Fibroblast of villous mesenchyme (primary cell): ENCODE data around the gene COL15A1. TPM values are rescaled to one million over a fixed set of nuclear protein-coding genes. Genes with fewer than 3 reads are reported as not detected.
A peak's percentile ranks its signal among the peaks of the same experiment; 100 is the strongest.

Experiments
- DNase-seq: peaks from one replicate; pipeline ENCODE4 v3.0.0-alpha.2; 2010; ENCODE audit warnings: low read depth
- H3K4me3 ChIP-seq: 2 replicates; pipeline ENCODE4 v1.5.1; 2011; ENCODE audit warnings: low read depth, mild to moderate bottlenecking, low read length
- total RNA-seq: library from RNA; depleted of rRNA; stranded (reverse); fragments of >200 nt; gene quantifications from 2 replicates; pipeline ENCODE4 v1.2.3, GENCODE V29; 2012
- TF ChIP-seq, protein P1 (sequence below): IDR thresholded peaks from 2 replicates; pipeline ENCODE4 v1.5.1; 2012; ENCODE audit warnings: low read depth, mild to moderate bottlenecking, low read length; ENCODE audit not compliant: insufficient read depth

Gene COL15A1
- total RNA-seq, 1 donor, result 1.7 TPM

DNA sequence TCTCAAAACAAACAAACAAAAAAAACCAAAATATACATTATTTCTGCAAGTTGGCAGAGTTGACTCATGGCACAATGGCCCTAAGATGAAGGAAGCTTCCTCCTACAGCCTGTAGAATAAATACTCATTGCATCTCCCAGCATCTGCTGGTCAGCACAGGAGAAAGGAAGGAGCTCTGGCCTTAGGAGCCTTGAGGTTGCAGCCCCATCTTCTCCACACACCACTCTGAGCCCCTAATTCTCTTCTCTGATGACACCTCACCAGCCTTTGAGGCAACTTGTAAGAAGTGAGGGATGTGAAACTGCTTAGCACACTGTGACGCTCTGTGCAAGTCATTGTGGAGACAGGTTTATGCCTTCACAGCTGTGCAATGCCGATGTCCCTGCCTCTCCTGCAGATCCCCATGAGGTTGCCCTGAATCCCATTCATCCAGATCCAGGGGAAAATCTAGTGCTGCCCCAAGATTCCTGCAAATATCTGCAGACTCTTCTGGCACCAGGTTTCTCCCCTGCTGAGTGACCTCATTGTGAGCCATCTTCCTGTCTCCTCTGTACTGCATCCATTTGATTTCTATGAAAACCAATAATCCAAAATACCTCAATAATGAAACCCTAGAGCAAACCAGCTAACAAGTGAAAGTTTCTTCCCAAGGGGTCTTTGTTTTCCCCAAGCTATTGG lies 95.9 kb downstream of the COL15A1 start:
- TF ChIP-seq, protein P1, sequence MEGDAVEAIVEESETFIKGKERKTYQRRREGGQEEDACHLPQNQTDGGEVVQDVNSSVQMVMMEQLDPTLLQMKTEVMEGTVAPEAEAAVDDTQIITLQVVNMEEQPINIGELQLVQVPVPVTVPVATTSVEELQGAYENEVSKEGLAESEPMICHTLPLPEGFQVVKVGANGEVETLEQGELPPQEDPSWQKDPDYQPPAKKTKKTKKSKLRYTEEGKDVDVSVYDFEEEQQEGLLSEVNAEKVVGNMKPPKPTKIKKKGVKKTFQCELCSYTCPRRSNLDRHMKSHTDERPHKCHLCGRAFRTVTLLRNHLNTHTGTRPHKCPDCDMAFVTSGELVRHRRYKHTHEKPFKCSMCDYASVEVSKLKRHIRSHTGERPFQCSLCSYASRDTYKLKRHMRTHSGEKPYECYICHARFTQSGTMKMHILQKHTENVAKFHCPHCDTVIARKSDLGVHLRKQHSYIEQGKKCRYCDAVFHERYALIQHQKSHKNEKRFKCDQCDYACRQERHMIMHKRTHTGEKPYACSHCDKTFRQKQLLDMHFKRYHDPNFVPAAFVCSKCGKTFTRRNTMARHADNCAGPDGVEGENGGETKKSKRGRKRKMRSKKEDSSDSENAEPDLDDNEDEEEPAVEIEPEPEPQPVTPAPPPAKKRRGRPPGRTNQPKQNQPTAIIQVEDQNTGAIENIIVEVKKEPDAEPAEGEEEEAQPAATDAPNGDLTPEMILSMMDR, result no peak
- peak; percentile 52 for DNase-seq
- H3K4me3 ChIP-seq, result no peak overlapping the region

DNA sequence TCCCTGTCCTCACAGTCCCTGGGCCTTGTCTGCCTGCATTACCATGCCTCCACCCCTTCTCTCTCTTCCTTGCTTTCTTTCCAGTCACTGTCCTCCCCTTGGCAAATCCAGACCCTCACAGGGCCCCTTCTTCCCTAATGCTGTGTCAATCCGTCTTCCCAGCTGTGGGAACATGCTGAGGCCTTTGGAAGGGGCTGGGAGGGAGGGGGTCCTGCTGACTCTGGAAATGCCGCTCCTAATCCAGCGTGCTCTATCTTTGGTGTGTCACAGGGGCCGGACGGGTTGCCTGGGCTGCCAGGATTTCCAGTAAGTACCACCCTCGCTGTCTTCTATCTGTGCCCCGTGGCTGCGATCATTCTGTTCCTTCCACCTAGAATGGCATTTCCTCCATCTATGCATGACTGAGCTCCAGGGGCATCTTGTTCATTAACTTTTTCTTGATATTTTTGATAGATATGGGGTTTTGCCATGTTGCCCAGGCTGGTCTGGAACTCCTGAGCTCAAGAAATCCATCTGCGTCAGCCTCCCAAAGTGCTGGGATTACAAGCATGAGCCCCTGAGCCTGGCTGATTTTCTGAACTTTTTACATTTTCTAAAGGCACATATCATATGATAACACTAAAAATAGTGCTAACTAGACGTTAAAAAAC lies 96.7 kb downstream of the COL15A1 start:
- DNase-seq, result peak; percentile 42

DNA sequence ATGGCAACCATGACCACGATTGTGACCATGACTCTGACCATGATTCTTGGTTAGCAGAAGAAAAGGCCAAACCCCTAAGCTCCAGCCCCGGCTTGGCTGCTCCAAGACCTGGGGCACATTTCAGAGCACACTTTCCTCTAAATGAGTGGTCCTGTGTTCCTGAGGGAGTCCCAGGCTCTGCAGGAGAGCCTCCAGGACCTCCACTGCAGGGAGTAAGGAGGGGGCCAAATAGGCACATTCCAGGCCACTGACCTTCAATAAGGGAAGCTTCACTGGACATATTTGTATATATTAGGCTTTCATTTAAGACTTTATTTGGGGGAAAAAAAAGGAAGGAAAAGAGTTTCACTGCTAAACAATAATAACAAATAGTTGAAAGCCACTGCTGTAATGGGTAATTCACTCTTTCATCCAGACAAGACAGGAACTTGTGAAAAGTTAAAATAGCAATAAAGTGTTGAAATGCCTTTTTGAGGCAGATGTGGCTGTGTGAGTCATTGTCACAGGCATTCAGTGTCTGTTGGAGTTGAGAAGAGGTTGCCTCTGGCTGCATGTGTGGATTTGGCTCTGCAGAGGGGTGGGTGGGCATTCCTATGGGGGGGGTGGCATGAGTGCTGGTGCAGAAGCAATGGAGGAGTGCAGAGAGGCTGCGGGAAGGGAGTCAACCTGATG lies 97.3 kb downstream of the COL15A1 start:
- TF ChIP-seq, protein P1, result no peak
- H3K4me3 ChIP-seq, result no peak overlapping the region
- peak; percentile 95 for DNase-seq

More for the DNA sequence above, 96.7 kb downstream of the COL15A1 start:
- TF ChIP-seq, protein P1, result no peak
- no peak overlapping the region for H3K4me3 ChIP-seq

DNA sequence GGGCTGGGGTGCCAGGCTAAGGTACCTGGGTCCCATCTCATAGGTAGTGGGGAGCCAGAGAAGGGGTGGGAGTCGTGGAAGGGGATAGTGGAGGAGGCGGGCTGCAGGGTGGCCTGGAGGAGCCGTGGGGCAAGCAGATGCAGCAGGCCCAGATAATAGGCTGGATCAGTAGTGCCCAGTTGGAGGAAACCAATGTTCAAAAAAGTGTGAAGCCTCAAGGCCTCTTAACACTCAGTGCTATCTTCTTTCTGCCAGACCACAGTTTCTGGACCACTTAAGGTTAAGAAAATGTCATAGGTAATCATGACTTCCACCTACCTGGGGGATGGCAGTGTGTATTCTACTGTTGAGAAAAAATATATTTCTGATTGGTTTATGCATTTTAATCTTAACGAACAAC lies 97.9 kb downstream of the COL15A1 start:
- TF ChIP-seq, protein P1, result no peak
- H3K4me3 ChIP-seq, result no peak overlapping the region
- DNase-seq, result no peak

DNA sequence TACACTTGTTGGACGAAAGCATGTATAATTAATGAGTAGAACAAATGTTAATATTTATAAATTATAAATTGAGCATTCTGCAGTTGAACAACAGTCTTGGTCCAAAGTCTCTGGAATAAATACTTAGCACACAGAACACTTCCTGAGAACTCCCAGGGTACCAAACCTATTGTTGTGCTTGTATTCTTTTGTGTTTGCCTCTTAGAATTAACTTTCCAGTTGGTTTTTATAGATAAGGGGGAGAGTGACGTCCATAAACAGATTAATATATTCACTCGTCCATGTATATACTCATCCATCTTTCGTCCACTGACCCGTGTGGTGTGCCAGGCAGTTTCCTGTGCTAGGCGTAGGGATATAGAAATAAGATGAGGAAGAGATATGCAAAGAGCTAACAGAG lies 98.9 kb downstream of the COL15A1 start:
- TF ChIP-seq, protein P1, result no peak
- no peak overlapping the region for H3K4me3 ChIP-seq
- no peak for DNase-seq

DNA sequence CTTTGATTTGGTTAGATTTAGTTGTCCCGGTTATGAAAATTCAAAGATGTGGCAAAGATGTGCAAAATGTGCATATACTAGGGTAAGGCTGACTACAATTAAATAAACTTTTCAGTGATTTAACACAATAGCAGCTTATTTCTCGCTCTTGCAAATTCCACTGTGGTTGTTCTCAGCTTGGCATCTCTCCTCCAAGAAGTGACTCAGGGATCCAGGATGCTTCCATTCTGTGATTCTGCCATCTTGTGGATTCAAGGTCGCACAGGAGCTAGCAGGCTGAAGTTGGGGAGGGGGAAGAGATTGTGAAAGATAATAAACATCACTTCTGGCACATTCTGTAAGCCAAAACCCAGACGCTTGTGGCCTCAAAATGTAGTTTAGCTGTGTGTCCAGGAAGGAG lies 101.1 kb downstream of the COL15A1 start:
- no peak overlapping the region for H3K4me3 ChIP-seq
- DNase-seq, result no peak
- TF ChIP-seq, protein P1, result no peak
